Keratinocyte (primary cell): ENCODE results near the gene NEK8.

Experiments used
- EZH2 ChIP-seq: IDR thresholded peaks from one replicate; pipeline ENCODE4 v1.6.1; 2012; ENCODE audit warnings: inconsistent platforms, mild to moderate bottlenecking, low read length, moderate library complexity
- TF ChIP-seq, protein P1 (sequence below), 3 experiments: IDR thresholded peaks in 1 of 3; conservative IDR thresholded peaks in 1 of 3; optimal IDR thresholded peaks in 1 of 3; 2 replicates in 2 of 3; 3 replicates in 1 of 3; pipeline versions ENCODE3 to v1.5.1; 2011; ENCODE audit warnings: low read length in 3 of 3, mild to moderate bottlenecking in 3 of 3, moderate library complexity in 2 of 3, control low read depth in 1 of 3, inconsistent platforms in 1 of 3; ENCODE audit not compliant: insufficient read depth in 2 of 3; ENCODE audit errors: extremely low read depth in 1 of 3

DNA sequence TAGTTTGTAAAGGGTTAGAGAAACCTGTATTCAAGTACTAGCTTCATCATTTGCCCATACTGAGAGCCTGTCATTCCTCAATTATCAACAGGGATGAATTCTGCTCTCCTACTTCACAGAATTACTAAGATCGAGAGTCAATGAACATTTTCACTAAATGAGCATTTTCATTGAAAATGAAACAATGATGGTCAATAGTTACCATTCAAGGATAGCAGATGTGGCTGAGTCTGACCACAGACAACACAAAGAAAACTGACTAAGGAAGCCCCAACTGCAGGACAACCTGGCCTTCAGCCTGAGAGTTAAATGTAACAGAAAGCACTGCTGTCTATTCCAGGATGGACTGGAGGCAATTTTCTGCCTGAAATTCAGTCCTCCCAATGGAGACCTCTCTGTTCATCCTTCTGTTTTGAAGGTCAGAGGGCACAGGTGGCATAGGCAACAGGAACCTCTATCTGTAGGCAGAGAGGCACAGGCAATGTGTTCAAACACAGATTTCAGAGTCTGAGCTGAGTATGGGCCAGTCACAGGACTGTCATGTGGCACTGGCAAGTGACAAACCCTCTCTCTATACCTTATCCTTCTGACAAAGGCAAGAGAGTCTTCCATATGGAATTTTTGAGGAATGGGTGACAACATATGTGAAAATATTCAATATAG lies 34.7 kb downstream of the NEK8 start:
- TF ChIP-seq, protein P1, sequence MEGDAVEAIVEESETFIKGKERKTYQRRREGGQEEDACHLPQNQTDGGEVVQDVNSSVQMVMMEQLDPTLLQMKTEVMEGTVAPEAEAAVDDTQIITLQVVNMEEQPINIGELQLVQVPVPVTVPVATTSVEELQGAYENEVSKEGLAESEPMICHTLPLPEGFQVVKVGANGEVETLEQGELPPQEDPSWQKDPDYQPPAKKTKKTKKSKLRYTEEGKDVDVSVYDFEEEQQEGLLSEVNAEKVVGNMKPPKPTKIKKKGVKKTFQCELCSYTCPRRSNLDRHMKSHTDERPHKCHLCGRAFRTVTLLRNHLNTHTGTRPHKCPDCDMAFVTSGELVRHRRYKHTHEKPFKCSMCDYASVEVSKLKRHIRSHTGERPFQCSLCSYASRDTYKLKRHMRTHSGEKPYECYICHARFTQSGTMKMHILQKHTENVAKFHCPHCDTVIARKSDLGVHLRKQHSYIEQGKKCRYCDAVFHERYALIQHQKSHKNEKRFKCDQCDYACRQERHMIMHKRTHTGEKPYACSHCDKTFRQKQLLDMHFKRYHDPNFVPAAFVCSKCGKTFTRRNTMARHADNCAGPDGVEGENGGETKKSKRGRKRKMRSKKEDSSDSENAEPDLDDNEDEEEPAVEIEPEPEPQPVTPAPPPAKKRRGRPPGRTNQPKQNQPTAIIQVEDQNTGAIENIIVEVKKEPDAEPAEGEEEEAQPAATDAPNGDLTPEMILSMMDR (optimal IDR thresholded peaks at IDR 0.05 in 1 of 3, IDR thresholded peaks at IDR 0.05 in 1 of 3, conservative IDR thresholded peaks at IDR 0.05 in 1 of 3; ENCODE audit: extremely low read depth in 1 of 3, insufficient read depth in 2 of 3, low read length in 3 of 3): no peak
- TF ChIP-seq EZH2: no peak
